SK-N-MC (cell line): ENCODE data around the gene SPATS2L.

Source experiments
- EZH2 ChIP-seq: fragments of 200-600 bp; sonication (generic); IDR thresholded peaks from one replicate; pipeline ENCODE4 v1.6.1; 2017; ENCODE audit warnings: antibody characterized with exemption
- FOXP2 ChIP-seq: optimal IDR thresholded peaks from 2 replicates; pipeline ENCODE3; 2011; ENCODE audit warnings: mild to moderate bottlenecking, moderate library complexity; ENCODE audit not compliant: insufficient read depth; ENCODE audit errors: extremely low read length, control extremely low read depth
- POLR2AphosphoS5 ChIP-seq: IDR thresholded peaks from 2 replicates; pipeline ENCODE4 v1.6.1; 2012; ENCODE audit warnings: mild to moderate bottlenecking, low read depth, low read length, borderline replicate concordance

GRCh38 chr2:200348897-200349563 lies 42.5 kb downstream of the SPATS2L start:
- no peak for TF ChIP-seq POLR2AphosphoS5
- TF ChIP-seq EZH2 = no peak
- no peak for TF ChIP-seq FOXP2
